ENCODE results near the gene SCYGR4.

Gene SCYGR4

GRCh38 chr2:227602358-227602757 is 14.9 kb upstream of the SCYGR4 start:
- H3K4me3 ChIP-seq (ENCODE audit: low read depth, low read length), result no peak overlapping the region
- TF ChIP-seq CTCF (IDR thresholded peaks at IDR 0.05; ENCODE audit: low read depth, low read length), result no peak

- no peak overlapping the region for H3K4me3 ChIP-seq (ENCODE audit: low read depth, low read length)
- no peak for TF ChIP-seq CTCF (IDR thresholded peaks at IDR 0.05; ENCODE audit: low read depth, low read length)
Observed at GRCh38 chr2:227606476-227606875, 10.8 kb upstream of the SCYGR4 start.

DNA sequence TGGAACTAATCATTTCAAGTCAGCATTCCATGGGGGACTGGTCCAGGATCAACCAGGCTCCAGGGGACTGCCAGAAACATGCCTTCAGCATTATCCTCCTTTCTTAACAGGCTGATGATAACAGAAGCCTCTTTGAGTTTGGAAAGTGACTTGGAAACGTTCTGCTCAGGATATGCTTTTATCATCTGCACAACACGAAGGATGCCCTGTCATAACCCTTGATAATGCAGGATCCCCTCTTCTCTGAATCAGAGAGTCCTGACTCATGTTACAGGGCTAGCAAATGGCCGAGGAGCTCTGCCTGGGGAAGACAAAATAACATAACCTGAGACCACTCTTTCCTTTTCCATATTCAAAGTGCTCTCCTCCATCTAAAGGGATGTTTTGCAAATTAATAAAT is 9.4 kb upstream of the SCYGR4 start:
- TF ChIP-seq CTCF (IDR thresholded peaks at IDR 0.05; ENCODE audit: low read depth, low read length), result no peak

GRCh38 chr2:227608561-227609338 is 8.5 kb upstream of the SCYGR4 start:
- no peak for TF ChIP-seq CTCF (IDR thresholded peaks at IDR 0.05; ENCODE audit: low read depth, low read length)

More for the DNA sequence above, 9.4 kb upstream of the SCYGR4 start:
- no peak overlapping the region for H3K4me3 ChIP-seq (ENCODE audit: low read depth, low read length)

DNA sequence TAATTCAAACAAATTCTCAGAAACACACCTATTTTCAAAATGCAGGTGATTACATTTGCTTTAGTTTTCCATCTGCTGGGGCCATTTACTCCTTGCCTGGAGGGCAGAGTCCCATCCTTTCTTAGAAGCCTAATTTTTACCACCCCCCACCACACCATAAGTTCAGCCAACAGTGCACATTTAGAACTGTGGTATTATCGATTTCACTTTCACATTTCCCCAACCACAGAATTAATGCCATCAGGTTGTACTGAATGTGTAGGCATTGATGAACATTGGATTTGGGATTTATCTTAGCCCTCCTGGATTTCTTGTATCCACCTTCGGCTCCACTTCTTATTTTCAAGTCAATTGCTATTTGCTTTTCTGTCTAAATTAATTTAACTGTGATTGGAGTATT is 7.2 kb upstream of the SCYGR4 start:
- H3K4me3 ChIP-seq (ENCODE audit: low read depth, low read length), result no peak overlapping the region
- TF ChIP-seq CTCF (IDR thresholded peaks at IDR 0.05; ENCODE audit: low read depth, low read length), result no peak

More at GRCh38 chr2:227608561-227609338, 8.5 kb upstream of the SCYGR4 start:
- H3K4me3 ChIP-seq (ENCODE audit: low read depth, low read length), result no peak overlapping the region

DNA sequence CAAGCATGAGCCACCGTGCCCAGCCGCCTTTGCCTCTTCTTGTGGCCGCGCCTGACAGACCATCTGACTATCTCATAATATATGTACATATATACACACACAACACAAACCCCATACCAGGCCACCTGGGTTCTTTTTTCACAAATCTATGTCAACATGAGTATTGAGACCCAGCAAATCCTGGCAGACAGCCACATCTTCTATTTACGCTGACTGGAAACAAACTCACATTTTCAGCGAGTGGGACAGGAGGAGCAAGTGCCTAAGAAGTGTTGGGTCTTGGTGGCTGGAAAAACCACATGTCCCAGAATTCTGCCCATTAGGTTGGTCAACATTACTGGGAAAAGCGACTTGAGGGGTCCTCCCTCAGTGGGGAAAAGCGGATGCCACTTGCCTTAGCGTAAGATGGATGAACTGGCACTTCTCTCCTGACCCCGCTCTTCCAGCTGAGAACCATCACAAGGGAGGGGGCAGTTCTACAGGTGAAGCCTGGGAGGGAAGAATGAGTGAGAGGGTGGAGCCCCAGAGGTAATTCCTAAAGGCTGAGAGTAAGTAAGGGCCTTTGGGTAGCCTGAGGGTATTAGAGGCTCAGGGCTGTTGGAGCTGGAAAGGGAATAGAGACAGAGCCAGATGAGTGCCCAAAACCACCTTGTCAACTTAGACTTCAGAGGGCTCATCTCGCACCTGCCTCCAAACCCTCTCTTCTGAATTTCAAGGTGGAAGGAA is 4.6 kb upstream of the SCYGR4 start:
- no peak overlapping the region for H3K4me3 ChIP-seq (ENCODE audit: low read depth, low read length)
- no peak for TF ChIP-seq CTCF (IDR thresholded peaks at IDR 0.05; ENCODE audit: low read depth, low read length)

GRCh38 chr2:227613272-227613660 is 4.0 kb upstream of the SCYGR4 start:
- no peak for TF ChIP-seq CTCF (IDR thresholded peaks at IDR 0.05; ENCODE audit: low read depth, low read length)
- no peak overlapping the region for H3K4me3 ChIP-seq (ENCODE audit: low read depth, low read length)
